HG03108 (cell line): ENCODE data around the gene CFAP97D2.

Experiments
- ATAC-seq: cut with Tn5 transposase; IDR thresholded peaks from one replicate; pipeline ENCODE4 v1.9.1; 2021; ENCODE audit warnings: moderate library complexity; ENCODE audit not compliant: unreplicated experiment

CFAP97D2 gene

GRCh38 chr13:114264886-114265611 is 86.0 kb downstream of the CFAP97D2 start:
- no peak for ATAC-seq

GRCh38 chr13:114266241-114266640 is 87.2 kb downstream of the CFAP97D2 start:
- no peak for ATAC-seq

GRCh38 chr13:114268344-114269280 is 89.6 kb downstream of the CFAP97D2 start:
- ATAC-seq: no peak

- no peak for ATAC-seq
Observed at GRCh38 chr13:114269281-114269770, 90.3 kb downstream of the CFAP97D2 start.
